ENCODE data around the gene KCND2. TPM values are rescaled to one million over a fixed set of nuclear protein-coding genes. Genes with fewer than 3 reads are reported as not detected.

KCND2 gene
- total RNA-seq, 1 donor from 2014 or later: not detected

DNA sequence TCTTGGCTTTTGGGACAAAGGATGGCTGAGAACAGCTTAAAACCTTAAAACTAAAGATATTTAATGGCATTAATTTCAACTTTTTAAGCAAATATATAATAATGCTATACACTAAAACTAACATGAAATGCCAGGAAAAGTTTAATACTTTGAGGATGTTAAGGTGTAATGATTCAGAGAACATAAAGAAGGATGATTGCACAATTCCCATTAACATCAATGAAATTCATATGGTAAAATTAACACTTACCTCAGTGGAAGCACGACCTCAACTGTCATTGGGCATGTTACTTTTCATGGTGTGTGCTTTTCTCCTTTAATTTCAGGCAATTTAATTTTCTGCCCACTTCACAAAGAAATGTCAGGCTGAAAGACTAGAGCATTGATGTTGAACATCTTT lies 171.7 kb downstream of the KCND2 start:
- Mint-ChIP-seq H3K36me3 (ENCODE audit: low read depth) (no peaks in the 10 kb centered on the region), H3K27ac (no peak overlapping the region), H3K9me3 (no peaks in the 10 kb centered on the region), H3K4me3 (no peak overlapping the region), H3K27me3 (ENCODE audit: insufficient read depth) (no peaks in the 10 kb centered on the region), H3K4me1 (ENCODE audit: low read depth) (no peaks in the 10 kb centered on the region)
- DNase-seq (ENCODE audit: low spot score): no peak
- intact Hi-C loops (cut with micrococcal nuclease): no loop called here

DNA sequence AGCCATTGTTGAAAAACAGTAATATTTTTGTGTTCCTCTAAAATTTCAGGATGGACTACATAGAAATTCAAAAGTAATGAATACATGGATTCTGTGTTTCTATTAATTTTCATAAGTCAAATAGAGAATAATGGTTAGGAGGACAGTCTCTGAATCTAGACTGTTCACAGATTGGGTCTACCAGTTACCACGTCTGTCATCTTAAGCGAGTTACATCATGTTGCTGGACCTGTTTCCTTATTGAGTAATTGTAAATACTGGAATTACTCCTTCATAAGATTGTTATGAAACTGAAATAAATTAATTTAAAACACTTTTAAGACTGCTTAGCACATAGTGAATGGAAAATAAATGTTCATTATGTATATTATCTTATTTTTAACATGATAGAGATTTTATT lies 172.3 kb downstream of the KCND2 start:
- H3K27me3 Mint-ChIP-seq (ENCODE audit: insufficient read depth): no peaks in the 10 kb centered on the region
- DNase-seq (ENCODE audit: low spot score): no peak
- H3K4me1 Mint-ChIP-seq (ENCODE audit: low read depth): no peaks in the 10 kb centered on the region
- peaks cover 3% of the 10 kb centered on the region for H3K9me3 Mint-ChIP-seq
- no peak overlapping the region for H3K27ac Mint-ChIP-seq
- intact Hi-C loops (cut with micrococcal nuclease): no loop called here
- no peak overlapping the region for H3K4me3 Mint-ChIP-seq
- H3K36me3 Mint-ChIP-seq (ENCODE audit: low read depth): no peaks in the 10 kb centered on the region

DNA sequence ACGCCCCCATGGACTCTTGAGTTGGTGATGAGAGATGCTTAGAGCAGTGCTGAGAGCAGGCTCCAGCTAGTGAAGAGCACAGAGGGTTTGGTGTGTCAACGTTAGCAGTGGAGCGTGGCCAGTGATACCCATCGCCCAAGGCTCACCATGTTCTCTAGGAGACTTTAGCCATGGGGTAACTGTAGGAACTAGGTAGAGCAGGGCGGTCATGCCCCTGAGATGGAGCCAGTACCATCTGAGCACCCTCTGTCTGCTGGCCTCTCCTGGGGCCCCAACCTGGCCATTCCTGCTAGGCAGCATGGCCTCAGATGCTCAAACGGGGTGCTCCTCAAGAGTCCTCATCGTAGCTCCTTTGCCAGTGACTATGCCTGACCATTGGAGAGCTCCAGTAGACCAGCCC lies 179.7 kb downstream of the KCND2 start:
- no peaks in the 10 kb centered on the region for H3K27me3 Mint-ChIP-seq (ENCODE audit: insufficient read depth)
- no peaks in the 10 kb centered on the region for H3K4me1 Mint-ChIP-seq (ENCODE audit: low read depth)
- H3K4me3 Mint-ChIP-seq: no peak overlapping the region
- intact Hi-C loops (cut with micrococcal nuclease): no loop called here
- no peak for DNase-seq (ENCODE audit: low spot score)
- H3K27ac Mint-ChIP-seq: no peak overlapping the region
- H3K36me3 Mint-ChIP-seq (ENCODE audit: low read depth): no peaks in the 10 kb centered on the region
- H3K9me3 Mint-ChIP-seq: peaks cover 27% of the 10 kb centered on the region

DNA sequence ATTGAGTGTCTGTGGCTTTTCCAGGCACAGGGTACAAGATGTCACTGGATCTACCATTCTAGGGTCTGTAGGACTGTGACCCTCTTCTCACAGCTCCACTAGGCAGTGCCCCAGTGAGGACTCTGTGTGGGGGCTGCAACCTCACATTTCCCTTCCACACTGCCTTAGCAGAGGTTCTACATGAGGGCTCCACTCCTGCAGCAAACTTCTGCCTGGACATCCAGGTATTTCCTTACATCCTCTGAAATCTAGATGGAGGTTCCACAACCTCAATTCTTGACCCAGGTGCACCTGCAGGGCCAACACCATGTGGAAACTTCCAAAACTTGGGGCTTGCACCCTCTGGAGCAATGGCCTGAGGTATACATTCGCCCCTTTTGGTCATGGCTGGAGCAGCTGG lies 183.7 kb downstream of the KCND2 start:
- Mint-ChIP-seq H3K27me3 (ENCODE audit: insufficient read depth) (no peaks in the 10 kb centered on the region), H3K27ac (no peak overlapping the region), H3K4me1 (ENCODE audit: low read depth) (no peaks in the 10 kb centered on the region), H3K4me3 (no peak overlapping the region), H3K36me3 (ENCODE audit: low read depth) (no peaks in the 10 kb centered on the region), H3K9me3 (peaks cover 19% of the 10 kb centered on the region)
- intact Hi-C loops (cut with micrococcal nuclease): no loop called here
- DNase-seq (ENCODE audit: low spot score): no peak

DNA sequence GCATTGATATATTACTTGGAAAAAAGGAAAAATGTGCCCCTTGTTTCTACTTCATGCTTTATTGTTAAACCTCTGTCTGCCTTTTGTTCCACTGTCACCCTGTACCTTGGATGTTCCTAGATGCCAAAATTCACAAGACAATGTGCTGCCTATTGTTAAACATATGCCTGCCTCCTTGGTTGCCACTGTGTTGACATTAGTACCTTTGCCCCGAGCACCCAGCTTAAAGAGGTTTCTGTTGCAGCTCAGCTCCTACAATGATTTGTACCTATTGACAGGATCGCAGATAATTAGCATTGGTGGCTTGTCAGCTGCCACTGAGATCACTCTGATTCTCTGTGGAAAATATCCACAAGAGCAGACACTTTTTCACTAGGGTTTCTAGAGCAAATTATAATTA lies 188.0 kb downstream of the KCND2 start:
- Mint-ChIP-seq H3K9me3 (peaks cover 8% of the 10 kb centered on the region), H3K4me3 (no peak overlapping the region), H3K27me3 (ENCODE audit: insufficient read depth) (no peaks in the 10 kb centered on the region)

DNA sequence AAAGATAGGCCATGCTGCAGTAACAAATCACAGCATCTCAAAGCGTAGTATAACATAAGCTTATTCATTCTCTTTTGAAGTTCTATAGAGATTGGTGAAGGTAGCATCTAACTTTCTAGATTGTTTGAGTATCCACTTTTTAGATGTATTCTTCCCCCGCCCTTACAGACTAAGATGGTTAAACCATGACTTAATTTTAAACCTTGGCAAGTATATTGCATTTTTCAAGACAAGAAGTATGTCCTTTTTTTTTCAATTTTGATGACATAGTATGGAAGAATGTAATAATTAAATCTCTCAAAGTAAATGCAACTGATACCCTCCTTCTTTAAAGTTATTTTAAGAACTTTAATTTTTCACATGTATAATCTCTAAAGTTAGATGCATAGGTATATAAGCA lies 190.0 kb downstream of the KCND2 start:
- Mint-ChIP-seq H3K27ac (no peak overlapping the region), H3K27me3 (ENCODE audit: insufficient read depth) (no peaks in the 10 kb centered on the region), H3K36me3 (ENCODE audit: low read depth) (no peaks in the 10 kb centered on the region), H3K4me3 (no peak overlapping the region), H3K9me3 (peaks cover 4% of the 10 kb centered on the region), H3K4me1 (ENCODE audit: low read depth) (no peaks in the 10 kb centered on the region)
- intact Hi-C loops (cut with micrococcal nuclease): no loop called here
- no peak for DNase-seq (ENCODE audit: low spot score)

More for the DNA sequence above, 188.0 kb downstream of the KCND2 start:
- intact Hi-C loops (cut with micrococcal nuclease): no loop called here
- H3K4me1 Mint-ChIP-seq (ENCODE audit: low read depth): no peaks in the 10 kb centered on the region
- no peak overlapping the region for H3K27ac Mint-ChIP-seq
- no peaks in the 10 kb centered on the region for H3K36me3 Mint-ChIP-seq (ENCODE audit: low read depth)
- no peak for DNase-seq (ENCODE audit: low spot score)

DNA sequence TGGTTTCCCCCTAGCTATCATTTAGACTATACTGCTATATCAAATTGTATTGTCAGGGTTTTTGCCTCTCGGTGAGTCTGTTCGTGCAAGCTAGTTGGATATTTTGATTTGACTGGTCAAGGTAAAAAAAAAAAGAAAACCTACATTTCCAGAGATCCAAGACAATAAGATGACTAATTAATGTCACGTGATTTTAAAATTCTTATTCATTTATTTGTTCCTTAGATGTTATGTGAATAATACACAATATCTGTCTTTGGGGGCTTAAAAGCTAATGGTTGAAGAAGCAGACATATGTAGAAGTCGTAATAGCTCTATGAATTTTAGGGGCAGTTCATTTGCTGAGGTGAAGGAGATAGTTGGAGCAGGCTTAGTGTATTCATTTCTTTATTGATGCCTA lies 191.1 kb downstream of the KCND2 start:
- H3K36me3 Mint-ChIP-seq (ENCODE audit: low read depth): no peaks in the 10 kb centered on the region
- no peak overlapping the region for H3K4me3 Mint-ChIP-seq
- no peaks in the 10 kb centered on the region for H3K27me3 Mint-ChIP-seq (ENCODE audit: insufficient read depth)
- intact Hi-C loops (cut with micrococcal nuclease): no loop called here
- no peak for DNase-seq (ENCODE audit: low spot score)
- H3K4me1 Mint-ChIP-seq (ENCODE audit: low read depth): no peaks in the 10 kb centered on the region
- peaks cover 2% of the 10 kb centered on the region for H3K9me3 Mint-ChIP-seq
- H3K27ac Mint-ChIP-seq: no peak overlapping the region

DNA sequence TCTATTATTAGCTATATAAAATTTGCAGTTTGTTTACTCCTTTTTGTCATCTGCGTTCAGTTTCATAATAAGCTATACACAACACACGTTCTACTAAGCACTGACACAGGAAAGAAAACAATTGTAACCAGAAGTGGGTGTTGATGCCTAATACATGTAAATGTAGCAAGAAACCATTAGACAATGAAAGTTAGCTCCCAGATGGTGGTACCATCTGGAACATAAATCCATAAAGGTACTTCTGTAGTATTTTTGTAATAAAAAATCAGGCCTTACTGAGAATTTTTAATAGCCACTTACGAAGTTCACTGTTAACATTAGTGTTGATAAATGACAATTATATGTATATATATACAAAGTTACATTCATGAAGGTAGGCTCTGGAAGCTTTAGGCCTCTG lies 194.7 kb downstream of the KCND2 start:
- no peaks in the 10 kb centered on the region for H3K9me3 Mint-ChIP-seq
- H3K36me3 Mint-ChIP-seq (ENCODE audit: low read depth): no peaks in the 10 kb centered on the region
- no peak for DNase-seq (ENCODE audit: low spot score)
- intact Hi-C loops (cut with micrococcal nuclease): no loop called here
- H3K27ac Mint-ChIP-seq: no peak overlapping the region
- no peaks in the 10 kb centered on the region for H3K27me3 Mint-ChIP-seq (ENCODE audit: insufficient read depth)
- H3K4me1 Mint-ChIP-seq (ENCODE audit: low read depth): no peaks in the 10 kb centered on the region
- H3K4me3 Mint-ChIP-seq: no peak overlapping the region

DNA sequence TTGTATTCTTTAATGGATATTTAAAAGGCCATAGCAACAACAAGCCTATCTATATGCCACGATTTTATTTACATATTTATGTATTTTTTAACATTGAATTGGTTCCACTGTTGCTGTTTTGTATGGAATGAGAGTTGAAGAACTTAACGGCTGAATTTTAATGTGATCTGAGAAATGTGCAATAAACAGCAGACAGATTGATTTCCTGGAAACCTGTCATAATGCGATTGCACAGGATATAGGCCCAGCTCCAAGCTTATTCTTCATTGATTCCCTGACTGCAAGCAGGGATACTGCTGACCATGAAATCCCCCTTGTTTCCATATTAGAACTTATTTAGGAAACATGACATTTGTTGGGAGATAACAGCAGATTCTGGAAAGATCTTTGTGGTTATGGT lies 195.6 kb downstream of the KCND2 start:
- H3K4me1 Mint-ChIP-seq (ENCODE audit: low read depth): no peaks in the 10 kb centered on the region
- no peak overlapping the region for H3K27ac Mint-ChIP-seq

DNA sequence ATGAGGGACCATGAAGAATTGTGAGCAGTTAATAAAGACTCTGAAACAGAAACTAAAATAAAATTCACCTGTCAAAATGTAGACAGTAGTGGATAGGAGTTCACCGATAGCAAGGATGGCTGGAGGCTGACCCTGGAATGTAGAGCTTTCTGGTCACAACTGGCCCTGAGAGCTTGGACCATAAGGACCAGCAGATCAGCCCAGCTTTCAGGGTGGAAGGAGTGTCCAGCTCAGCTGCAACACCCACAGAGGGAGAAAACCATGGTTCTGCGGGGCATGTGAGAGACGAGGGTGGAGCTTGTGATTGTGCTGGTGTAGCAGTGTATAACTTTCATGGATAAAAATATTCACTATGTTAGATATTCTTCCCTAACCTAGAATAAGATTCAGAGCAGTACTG lies 199.9 kb downstream of the KCND2 start:
- Mint-ChIP-seq H3K9me3 (no peaks in the 10 kb centered on the region), H3K36me3 (ENCODE audit: low read depth) (no peaks in the 10 kb centered on the region), H3K27me3 (ENCODE audit: insufficient read depth) (no peaks in the 10 kb centered on the region), H3K4me3 (no peak overlapping the region), H3K4me1 (ENCODE audit: low read depth) (no peaks in the 10 kb centered on the region), H3K27ac (no peak overlapping the region)
- intact Hi-C loops (cut with micrococcal nuclease): no loop called here
- no peak for DNase-seq (ENCODE audit: low spot score)

More for the DNA sequence above, 195.6 kb downstream of the KCND2 start:
- intact Hi-C loops (cut with micrococcal nuclease): no loop called here
- H3K36me3 Mint-ChIP-seq (ENCODE audit: low read depth): no peaks in the 10 kb centered on the region
- no peaks in the 10 kb centered on the region for H3K27me3 Mint-ChIP-seq (ENCODE audit: insufficient read depth)
- H3K4me3 Mint-ChIP-seq: no peak overlapping the region
- H3K9me3 Mint-ChIP-seq: no peaks in the 10 kb centered on the region
- DNase-seq (ENCODE audit: low spot score): no peak

DNA sequence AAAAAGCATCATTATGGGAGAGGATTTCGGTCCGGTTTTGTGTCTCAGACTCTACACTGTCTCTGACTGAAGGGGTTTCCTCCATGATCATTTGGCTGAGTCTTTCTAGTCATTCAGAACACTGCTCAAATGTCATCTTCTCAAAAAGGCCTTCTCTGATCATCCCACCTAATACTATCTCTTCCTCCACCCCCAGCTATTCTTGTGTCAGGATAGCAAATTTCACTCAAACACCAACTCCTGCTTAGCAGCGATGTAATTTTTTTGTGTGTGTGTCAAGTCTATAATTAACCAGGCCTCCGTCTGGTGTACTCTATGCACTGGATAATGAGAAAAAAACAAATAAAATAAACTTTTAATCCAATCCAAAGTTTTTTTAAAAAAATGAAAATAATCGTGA lies 200.4 kb downstream of the KCND2 start:
- no peaks in the 10 kb centered on the region for H3K9me3 Mint-ChIP-seq
- H3K4me1 Mint-ChIP-seq (ENCODE audit: low read depth): no peaks in the 10 kb centered on the region
- DNase-seq (ENCODE audit: low spot score): no peak
- no peak overlapping the region for H3K4me3 Mint-ChIP-seq
- H3K36me3 Mint-ChIP-seq (ENCODE audit: low read depth): no peaks in the 10 kb centered on the region
- intact Hi-C loops (cut with micrococcal nuclease): no loop called here
- H3K27ac Mint-ChIP-seq: no peak overlapping the region
- H3K27me3 Mint-ChIP-seq (ENCODE audit: insufficient read depth): no peaks in the 10 kb centered on the region

DNA sequence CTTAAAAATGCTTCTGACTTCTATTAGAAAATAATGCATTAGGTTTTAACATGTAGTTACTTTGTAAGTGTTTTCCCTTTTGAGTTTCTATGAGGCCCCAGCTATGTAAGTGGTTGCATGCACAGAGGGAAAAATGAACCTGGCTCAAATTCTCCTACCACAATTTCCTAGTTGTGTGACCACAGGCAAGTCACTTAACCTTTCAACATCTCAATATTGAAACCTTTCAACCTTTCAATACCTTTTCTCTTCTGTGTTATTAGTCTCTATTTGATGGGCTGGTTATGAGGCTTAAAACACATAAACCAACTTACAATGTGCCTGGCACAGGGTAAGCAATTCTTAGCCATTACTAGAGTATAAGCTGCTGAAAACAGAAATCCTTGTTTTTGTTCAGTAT lies 203.0 kb downstream of the KCND2 start:
- intact Hi-C loops (cut with micrococcal nuclease): no loop called here
- Mint-ChIP-seq H3K27ac (no peak overlapping the region), H3K36me3 (ENCODE audit: low read depth) (no peaks in the 10 kb centered on the region), H3K4me1 (ENCODE audit: low read depth) (no peaks in the 10 kb centered on the region), H3K4me3 (no peak overlapping the region), H3K9me3 (no peaks in the 10 kb centered on the region), H3K27me3 (ENCODE audit: insufficient read depth) (no peaks in the 10 kb centered on the region)
- DNase-seq (ENCODE audit: low spot score): no peak

DNA sequence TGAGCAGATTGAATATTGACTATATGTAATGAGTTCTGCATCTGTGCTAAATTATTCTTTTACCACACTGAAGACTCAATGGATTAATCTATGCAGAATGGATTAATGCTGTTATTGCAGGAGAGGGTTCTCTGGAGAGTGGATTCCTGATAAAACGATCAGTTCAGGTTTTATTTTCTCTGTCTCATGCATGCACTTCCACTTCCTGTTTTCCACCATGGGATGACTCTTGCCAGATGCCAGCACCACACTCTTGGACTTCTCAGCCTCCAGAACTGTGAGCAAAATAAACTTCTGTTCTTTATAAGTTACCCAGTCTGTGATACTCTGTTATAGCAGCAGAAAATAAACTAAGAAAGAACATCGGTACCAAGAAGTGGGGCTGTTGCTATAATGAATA lies 207.5 kb downstream of the KCND2 start:
- H3K9me3 Mint-ChIP-seq: no peaks in the 10 kb centered on the region
- H3K36me3 Mint-ChIP-seq (ENCODE audit: low read depth): no peaks in the 10 kb centered on the region
- no peak overlapping the region for H3K27ac Mint-ChIP-seq
- no peak for DNase-seq (ENCODE audit: low spot score)
- H3K27me3 Mint-ChIP-seq (ENCODE audit: insufficient read depth): no peaks in the 10 kb centered on the region
- no peak overlapping the region for H3K4me3 Mint-ChIP-seq
- no peaks in the 10 kb centered on the region for H3K4me1 Mint-ChIP-seq (ENCODE audit: low read depth)
- intact Hi-C loops (cut with micrococcal nuclease): no loop called here

DNA sequence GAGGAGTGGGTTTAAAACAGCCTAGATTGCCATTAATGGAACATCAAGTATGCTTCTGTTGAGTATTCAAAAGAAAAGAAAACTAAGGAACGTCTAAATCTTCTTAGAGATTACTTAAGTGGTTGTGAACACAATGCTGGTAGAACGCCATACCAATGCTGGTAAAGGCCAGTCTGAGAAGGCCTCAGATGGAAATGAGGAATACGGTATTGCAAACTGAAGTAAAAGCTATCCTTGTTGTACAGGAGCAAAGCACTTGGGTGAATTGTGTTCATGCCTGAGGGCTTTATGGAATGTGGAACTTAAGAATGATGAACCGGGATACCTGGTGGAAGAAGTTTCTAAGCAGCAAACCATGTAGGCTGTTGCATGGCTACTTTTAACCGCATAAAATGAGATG lies 208.0 kb downstream of the KCND2 start:
- H3K4me1 Mint-ChIP-seq (ENCODE audit: low read depth): no peaks in the 10 kb centered on the region
- H3K27ac Mint-ChIP-seq: no peak overlapping the region
- H3K27me3 Mint-ChIP-seq (ENCODE audit: insufficient read depth): no peaks in the 10 kb centered on the region
- no peak overlapping the region for H3K4me3 Mint-ChIP-seq
- no peak for DNase-seq (ENCODE audit: low spot score)
- no peaks in the 10 kb centered on the region for H3K9me3 Mint-ChIP-seq
- H3K36me3 Mint-ChIP-seq (ENCODE audit: low read depth): no peaks in the 10 kb centered on the region
- intact Hi-C loops (cut with micrococcal nuclease): no loop called here

Measured in activated T-helper 1 cell treated with anti-CD3 and anti-CD28 coated beads, Interleukin-12 subunit alpha, Interleukin-12 subunit beta, Interleukin-2, Interleukin-4 antibody, amounts not matched to agents 30 ng/mL and 10 ng/mL and 1 ng/mL, durations not matched to agents 14 hours and 24 hours and 36 hours (primary cell).